B cell (primary cell): ENCODE data around the gene CTBP2. TPM values are rescaled to one million over a fixed set of nuclear protein-coding genes. Genes with fewer than 3 reads are reported as not detected.

Experiments
- ATAC-seq: fragments of 200-7000 bp; cut with Tn5 transposase; one replicate; pipeline ENCODE4 v1.10.0; 2021; ENCODE audit warnings: low read depth, mild to moderate bottlenecking, moderate number of reproducible peaks, moderate library complexity
- CTCF ChIA-PET: fragments of 350-600 bp; sonication (Branson Sonifier 250); formaldehyde crosslinking; loops from one replicate; lab custom pipeline; 2021; ENCODE audit warnings: antibody characterized with exemption, inconsistent platforms; lab: Charles Lee
- POLR2A ChIA-PET: fragments of 350-600 bp; sonication (Branson Sonifier 250); formaldehyde crosslinking; loops from one replicate; lab custom pipeline; 2021; ENCODE audit warnings: antibody characterized with exemption; lab: Charles Lee
- DNase-seq: peaks from one replicate; pipeline ENCODE4 v3.0.0; 2013
- H2AFZ ChIP-seq: 2 replicates; pipeline ENCODE4 v1.6.1; 2012; ENCODE audit warnings: mild to moderate bottlenecking, low read depth, low read length; ENCODE audit not compliant: insufficient read depth, poor library complexity, severe bottlenecking
- H3K27ac ChIP-seq, 2 donors: 1 replicate in 1 of 2; 2 replicates in 1 of 2; pipeline ENCODE4 v1.5.1; 2012 to 2013; ENCODE audit warnings: low read length in 2 of 2, mild to moderate bottlenecking in 2 of 2, moderate library complexity in 1 of 2
- H3K27me3 ChIP-seq, 4 experiments: fragments of 200-600 bp in 1 of 4; sonication (generic) in 1 of 4; replicated peaks in 1 of 4; 1 replicate in 2 of 4; 2 replicates in 2 of 4; pipeline versions ENCODE4 v1.6.1 to v1.7.0; 2013 to 2016; ENCODE audit warnings: low read length in 3 of 4, mild to moderate bottlenecking in 2 of 4, mixed read lengths in 1 of 4, moderate library complexity in 1 of 4; ENCODE audit not compliant: insufficient read depth in 4 of 4, control insufficient read depth in 3 of 4; ENCODE audit errors: control extremely low read depth in 1 of 4
- H3K36me3 ChIP-seq, 2 experiments: replicated peaks in 1 of 2; 1 replicate in 1 of 2; 2 replicates in 1 of 2; pipeline versions ENCODE4 v1.6.1 to v1.7.1; 2013; ENCODE audit warnings: low read length in 1 of 2; ENCODE audit not compliant: insufficient read depth in 2 of 2, control insufficient read depth in 1 of 2; ENCODE audit errors: control extremely low read depth in 1 of 2, extremely low read depth in 1 of 2
- H3K4me1 ChIP-seq, 2 donors: fragments of 200-600 bp in 1 of 2; sonication (generic) in 1 of 2; 1 replicate in 1 of 2; 2 replicates in 1 of 2; pipeline versions ENCODE4 v1.5.1 to v1.6.1; 2013 to 2017; ENCODE audit warnings: low read length in 2 of 2; ENCODE audit not compliant: control insufficient read depth in 2 of 2, insufficient read depth in 2 of 2
- H3K4me2 ChIP-seq: replicated peaks from 2 replicates; pipeline ENCODE3; 2012; ENCODE audit warnings: mild to moderate bottlenecking, low read depth, low read length; ENCODE audit not compliant: poor library complexity, severe bottlenecking
- H3K4me3 ChIP-seq, 5 experiments: fragments of 200-600 bp in 1 of 5; sonication (generic) in 1 of 5; 1 replicate in 3 of 5; 2 replicates in 2 of 5; pipeline versions ENCODE4 v1.5.1 to v1.7.0; 2011 to 2016; ENCODE audit warnings: low read length in 4 of 5, mild to moderate bottlenecking in 4 of 5, low read depth in 2 of 5, control low read depth in 1 of 5, moderate library complexity in 1 of 5; ENCODE audit not compliant: insufficient read depth in 1 of 5; ENCODE audit errors: control extremely low read depth in 1 of 5, extremely low read depth in 1 of 5
- H3K79me2 ChIP-seq: fragments of 200-600 bp; sonication (generic); one replicate; pipeline ENCODE4 v1.6.0; 2016; ENCODE audit warnings: low read length; ENCODE audit not compliant: control insufficient read depth, insufficient read depth
- H3K9ac ChIP-seq: fragments of 200-600 bp; sonication (generic); 2 replicates; pipeline ENCODE4 v1.6.1; 2017; ENCODE audit warnings: mild to moderate bottlenecking, low read length, moderate library complexity
- H3K9me3 ChIP-seq, 3 donors: one replicate each; pipeline versions ENCODE4 v1.6.1 to v1.7.1; 2013; ENCODE audit warnings: low read length in 2 of 3; ENCODE audit not compliant: control insufficient read depth in 2 of 3, insufficient read depth in 1 of 3; ENCODE audit errors: control extremely low read depth in 1 of 3
- H4K20me1 ChIP-seq: 2 replicates; pipeline ENCODE4 v1.6.0; 2012; ENCODE audit warnings: mild to moderate bottlenecking, low read length; ENCODE audit not compliant: insufficient read depth, control insufficient read depth, poor library complexity, severe bottlenecking
- H3K27ac Mint-ChIP-seq: one replicate; pipeline ENCODE4 v1.8.0; 2021; ENCODE audit warnings: mixed read lengths
- H3K27me3 Mint-ChIP-seq: one replicate; pipeline ENCODE4 v1.8.0; 2021; ENCODE audit warnings: mixed read lengths
- H3K4me1 Mint-ChIP-seq: one replicate; pipeline ENCODE4 v1.8.0; 2021; ENCODE audit warnings: mixed read lengths
- H3K4me3 Mint-ChIP-seq: one replicate; pipeline ENCODE4 v1.8.0; 2021; ENCODE audit warnings: mixed read lengths
- H3K9me3 Mint-ChIP-seq: one replicate; pipeline ENCODE4 v1.8.0; 2022; ENCODE audit warnings: mixed read lengths; ENCODE audit not compliant: insufficient read depth
- CTCF ChIP-seq: fragments of 200-600 bp; IDR thresholded peaks from one replicate; pipeline ENCODE4 v1.8.0; 2022; ENCODE audit warnings: antibody characterized with exemption, mild to moderate bottlenecking
- EZH2 ChIP-seq: IDR thresholded peaks from 2 replicates; pipeline ENCODE4 v1.6.1; 2012; ENCODE audit warnings: borderline replicate concordance, low read depth, mild to moderate bottlenecking, moderate library complexity, low read length; ENCODE audit not compliant: insufficient read depth, poor library complexity, severe bottlenecking
- WGBS: methylation state at CpG from one replicate; pipeline ENCODE4 v1.1.5; 2013; ENCODE audit warnings: missing lambda C conversion rate; ENCODE audit not compliant: insufficient coverage; 5-methylcytosine and 5-hydroxymethylcytosine counted together
- intact Hi-C: fragments of 100-400 bp; cut with micrococcal nuclease; formaldehyde crosslinking; loops from one replicate; pipeline ENCODE4 v1.10.0; 2022
- polyA plus RNA-seq: library from polyadenylated mRNA; depleted of rRNA; stranded (reverse); fragments of >200 nt; gene quantifications from 2 replicates; pipeline ENCODE4 v1.2.3, GENCODE V29; 2012
- total RNA-seq, 2 donors: library from RNA; stranded (reverse); fragments of 120-200 nt in 1 of 2; gene quantifications; 1 replicate in 1 of 2; 2 replicates in 1 of 2; pipeline versions ENCODE4 v1.2.3 to v1.2.4, GENCODE V29; 2013 to 2022

Gene CTBP2
- total and polyA plus RNA-seq, 2 donors (not counting 1 experiment from before 2014, with no cell fraction given), result 0.39 to 0.85 TPM

- WGBS, result 93% methylated on average over 17 of the region's 22 CpGs
- H3K36me3 ChIP-seq, result no peaks in the 10 kb centered on the region
- H4K20me1 ChIP-seq, result no peaks in the 10 kb centered on the region
- no peaks in the 10 kb centered on the region for H3K9me3 ChIP-seq
- no peak overlapping the region for H3K27ac ChIP-seq
- ATAC-seq, result no peak
- no peaks in the 10 kb centered on the region for H3K9me3 Mint-ChIP-seq
- no peaks in the 10 kb centered on the region for H3K79me2 ChIP-seq
- ChIA-PET CTCF (no interaction called here), POLR2A (interaction anchor here (0.5 kb wide), 1 partner anchor 712 kb away, joined by 3 read pairs; no protein-coding TSS in a partner anchor)
- no peak overlapping the region for H3K9ac ChIP-seq
- intact Hi-C loops, result no loop called here
- no peaks in the 10 kb centered on the region for H3K4me1 ChIP-seq
- H2AFZ ChIP-seq, result no peak overlapping the region
- H3K4me3 Mint-ChIP-seq, result no peak overlapping the region
- no peak overlapping the region for H3K27ac Mint-ChIP-seq
- H3K27me3 ChIP-seq, result no peaks in the 10 kb centered on the region
- TF ChIP-seq EZH2, result no peak
- TF ChIP-seq CTCF, result no peak
- no peak for DNase-seq
- no peak overlapping the region for H3K4me3 ChIP-seq
- H3K27me3 Mint-ChIP-seq, result peaks cover 14% of the 10 kb centered on the region
- no peaks in the 10 kb centered on the region for H3K4me1 Mint-ChIP-seq
- no peak overlapping the region for H3K4me2 ChIP-seq
Observed at GRCh38 chr10:125008689-125009638, 151.4 kb downstream of the CTBP2 start.

GRCh38 chr10:125007436-125007835 is 152.9 kb downstream of the CTBP2 start:
- intact Hi-C loops, result no loop called here
- WGBS, result 92% methylated on average over 6 of the region's 6 CpGs
- ATAC-seq, result no peak
- Histone ChIP-seq H3K9ac (no peak overlapping the region), H4K20me1 (no peaks in the 10 kb centered on the region), H3K36me3 (no peaks in the 10 kb centered on the region), H3K4me1 (no peaks in the 10 kb centered on the region), H3K9me3 (no peaks in the 10 kb centered on the region), H3K79me2 (no peaks in the 10 kb centered on the region), H3K27me3 (no peaks in the 10 kb centered on the region), H2AFZ (no peak overlapping the region), H3K4me3 (no peak overlapping the region), H3K4me2 (no peak overlapping the region), H3K27ac (no peak overlapping the region)
- no peak for DNase-seq
- TF ChIP-seq EZH2 (no peak), CTCF (no peak)
- Mint-ChIP-seq H3K27me3 (peaks cover 11% of the 10 kb centered on the region), H3K4me3 (no peak overlapping the region), H3K27ac (no peak overlapping the region), H3K9me3 (no peaks in the 10 kb centered on the region), H3K4me1 (no peaks in the 10 kb centered on the region)
- POLR2A ChIA-PET, result no interaction called here
- CTCF ChIA-PET, result no interaction called here
